ENCODE data around the gene DAP.
A peak's percentile ranks its signal among the peaks of the same experiment; 100 is the strongest.

The DAP gene

DNA sequence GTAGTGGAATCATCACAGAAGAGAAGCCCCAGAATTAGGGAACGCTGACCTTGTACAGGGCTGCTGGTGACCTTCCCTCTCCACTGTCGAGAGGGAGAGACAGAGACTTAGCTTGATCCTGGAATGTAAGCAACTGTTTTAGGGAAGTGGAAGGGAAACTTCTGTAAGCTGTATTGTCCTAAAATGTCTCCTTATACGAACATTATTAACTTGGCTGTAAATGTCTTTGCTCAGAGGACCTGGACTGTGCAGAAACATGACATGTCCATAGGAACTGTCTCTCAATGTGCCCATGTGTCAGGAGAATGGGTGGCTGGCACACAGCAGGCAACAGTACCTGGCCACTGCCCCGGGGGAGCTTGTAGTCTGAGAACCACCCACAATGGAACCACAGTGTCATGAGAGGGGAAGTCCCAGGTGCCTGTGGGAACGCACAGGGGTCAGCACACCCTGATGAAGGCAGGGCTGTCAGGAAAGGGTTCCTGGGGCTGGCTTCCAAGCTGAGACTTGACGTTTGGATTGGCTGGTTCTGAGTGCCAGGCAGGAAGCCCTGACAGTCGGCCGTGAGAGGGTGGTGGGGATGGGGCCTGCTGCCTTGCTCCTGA lies 34.0 kb downstream of the DAP start:
- Histone ChIP-seq H3K18ac (ENCODE audit: low read length) (no peak overlapping the region), H3K36me3 (ENCODE audit: control insufficient read depth in 1 of 2, insufficient read depth in 2 of 2, low read length in 2 of 2) (peaks cover 24 to 39% of the 10 kb centered on the region in 2 experiments), H4K12ac (ENCODE audit: low read depth, low read length) (no peak overlapping the region), H2AK5ac (ENCODE audit: low read length) (no peak overlapping the region), H3K79me1 (ENCODE audit: low read length) (no peaks in the 10 kb centered on the region), H3K4me1 (ENCODE audit: control insufficient read depth in 1 of 2, insufficient read depth in 2 of 2, low read length in 2 of 2) (peaks cover 0 to 8% of the 10 kb centered on the region in 2 experiments), H3K9me3 (ENCODE audit: insufficient read depth, low read depth, low read length) (no peaks in the 10 kb centered on the region), H3K4ac (ENCODE audit: low read depth, low read length) (no peak overlapping the region), H3K4me2 (ENCODE audit: low read length) (no peak overlapping the region), H3K23ac (ENCODE audit: low read length) (no peak overlapping the region), H2AFZ (ENCODE audit: insufficient read depth, low read length, poor library complexity) (no peak overlapping the region), H3K14ac (ENCODE audit: low read length) (no peak overlapping the region), H3K27ac (ENCODE audit: low read depth, low read length) (no peak overlapping the region), H2BK120ac (ENCODE audit: insufficient read depth, low read length, poor library complexity) (no peak overlapping the region), H3K4me3 (ENCODE audit: low read depth, low read length) (no peak overlapping the region), H2BK5ac (ENCODE audit: low read depth, low read length, poor library complexity) (no peak overlapping the region), H3K9ac (ENCODE audit: low read length) (no peak overlapping the region), H2BK12ac (ENCODE audit: low read length) (no peak overlapping the region), H4K8ac (ENCODE audit: low read depth, low read length) (no peak overlapping the region), H4K91ac (ENCODE audit: low read depth, low read length) (no peak overlapping the region), H3K79me2 (ENCODE audit: control insufficient read depth, insufficient read depth, low read length, poor library complexity) (no peaks in the 10 kb centered on the region), H3K27me3 (ENCODE audit: insufficient read depth, low read length) (no peaks in the 10 kb centered on the region)
- WGBS (ENCODE audit: extremely low coverage, insufficient coverage, insufficient read length): no CpG with 5 or more reads among the region's 8 CpGs
- DNase-seq: no peak

DNA sequence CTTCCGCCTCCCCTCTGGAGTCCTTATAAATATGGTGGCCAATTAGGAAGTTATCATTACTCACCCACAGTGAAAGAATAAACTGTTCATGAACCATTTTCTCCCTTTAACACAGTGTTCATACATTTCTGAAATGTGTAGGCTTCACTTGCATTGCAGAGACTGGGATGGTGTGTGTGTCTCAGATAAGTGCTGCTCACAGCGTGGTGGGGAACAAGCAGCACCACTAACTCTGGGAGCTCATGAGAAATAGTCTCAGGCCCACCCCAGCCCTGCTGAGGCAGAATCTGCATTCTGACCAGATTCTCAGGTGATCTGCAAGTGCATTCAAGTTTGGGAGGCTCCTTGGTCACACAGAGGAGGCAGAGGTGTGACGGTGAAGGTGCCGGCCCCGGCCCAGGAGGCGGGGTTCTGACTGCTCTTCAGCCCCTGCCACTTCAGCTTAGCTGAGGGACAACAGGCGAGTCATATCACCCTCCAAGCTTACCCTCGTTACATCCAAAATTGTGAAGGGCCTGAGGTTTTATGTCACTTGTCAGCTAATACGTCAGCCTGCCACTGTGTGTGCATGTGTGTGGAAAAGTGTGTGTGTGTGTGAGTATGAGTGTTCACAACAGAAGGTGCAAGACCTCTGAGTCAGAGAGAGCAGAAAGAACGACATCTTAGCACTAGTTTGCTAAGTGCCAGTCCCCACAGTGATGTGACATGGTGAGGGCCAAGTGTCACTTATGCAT lies 34.7 kb downstream of the DAP start:
- Histone ChIP-seq H2BK120ac (ENCODE audit: insufficient read depth, low read length, poor library complexity) (no peak overlapping the region), H3K79me1 (ENCODE audit: low read length) (no peaks in the 10 kb centered on the region), H3K4ac (ENCODE audit: low read depth, low read length) (no peak overlapping the region), H3K4me1 (ENCODE audit: control insufficient read depth in 1 of 2, insufficient read depth in 2 of 2, low read length in 2 of 2) (peaks cover 0 to 8% of the 10 kb centered on the region in 2 experiments), H3K27ac (ENCODE audit: low read depth, low read length) (no peak overlapping the region), H3K79me2 (ENCODE audit: control insufficient read depth, insufficient read depth, low read length, poor library complexity) (no peaks in the 10 kb centered on the region), H4K91ac (ENCODE audit: low read depth, low read length) (no peak overlapping the region), H3K18ac (ENCODE audit: low read length) (no peak overlapping the region), H3K4me2 (ENCODE audit: low read length) (no peak overlapping the region), H4K12ac (ENCODE audit: low read depth, low read length) (no peak overlapping the region), H2AK5ac (ENCODE audit: low read length) (no peak overlapping the region), H2BK12ac (ENCODE audit: low read length) (no peak overlapping the region), H3K9me3 (ENCODE audit: insufficient read depth, low read depth, low read length) (no peaks in the 10 kb centered on the region), H3K4me3 (ENCODE audit: low read depth, low read length) (no peak overlapping the region), H3K36me3 (ENCODE audit: control insufficient read depth in 1 of 2, insufficient read depth in 2 of 2, low read length in 2 of 2) (peaks cover 19 to 34% of the 10 kb centered on the region in 2 experiments), H3K14ac (ENCODE audit: low read length) (no peak overlapping the region), H2BK5ac (ENCODE audit: low read depth, low read length, poor library complexity) (no peak overlapping the region), H2AFZ (ENCODE audit: insufficient read depth, low read length, poor library complexity) (no peak overlapping the region), H3K23ac (ENCODE audit: low read length) (no peak overlapping the region), H4K8ac (ENCODE audit: low read depth, low read length) (no peak overlapping the region), H3K9ac (ENCODE audit: low read length) (no peak overlapping the region), H3K27me3 (ENCODE audit: insufficient read depth, low read length) (no peaks in the 10 kb centered on the region)
- no peak for DNase-seq
- WGBS (ENCODE audit: extremely low coverage, insufficient coverage, insufficient read length): no CpG with 5 or more reads among the region's 10 CpGs

DNA sequence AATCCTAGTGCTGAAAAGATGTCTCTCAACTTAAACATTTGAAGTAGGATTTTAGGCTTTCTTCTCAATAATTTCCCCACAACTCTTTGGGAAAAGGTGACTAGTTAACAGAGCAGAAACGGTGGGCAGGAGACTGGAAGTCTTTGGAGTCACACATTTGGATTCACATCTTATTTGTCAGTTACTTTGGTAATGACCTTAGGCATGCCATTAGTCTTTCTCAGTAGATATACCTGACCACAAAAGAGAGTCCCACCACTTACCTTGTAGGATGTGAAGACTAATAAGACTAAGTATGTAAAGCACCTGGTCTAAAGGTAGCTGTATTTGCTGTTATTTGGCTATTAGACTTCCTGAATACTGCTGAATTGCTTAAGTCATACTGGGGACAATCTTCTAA lies 35.4 kb downstream of the DAP start:
- Histone ChIP-seq H4K8ac (ENCODE audit: low read depth, low read length) (no peak overlapping the region), H3K4me2 (ENCODE audit: low read length) (no peak overlapping the region), H4K91ac (ENCODE audit: low read depth, low read length) (no peak overlapping the region), H3K36me3 (ENCODE audit: control insufficient read depth in 1 of 2, insufficient read depth in 2 of 2, low read length in 2 of 2) (peaks cover 18 to 39% of the 10 kb centered on the region in 2 experiments), H3K79me1 (ENCODE audit: low read length) (no peaks in the 10 kb centered on the region), H3K9ac (ENCODE audit: low read length) (no peak overlapping the region), H3K23ac (ENCODE audit: low read length) (no peak overlapping the region), H3K18ac (ENCODE audit: low read length) (no peak overlapping the region), H3K9me3 (ENCODE audit: insufficient read depth, low read depth, low read length) (no peaks in the 10 kb centered on the region), H2AFZ (ENCODE audit: insufficient read depth, low read length, poor library complexity) (no peak overlapping the region), H3K79me2 (ENCODE audit: control insufficient read depth, insufficient read depth, low read length, poor library complexity) (no peaks in the 10 kb centered on the region), H3K27me3 (ENCODE audit: insufficient read depth, low read length) (no peaks in the 10 kb centered on the region), H3K14ac (ENCODE audit: low read length) (no peak overlapping the region), H2BK120ac (ENCODE audit: insufficient read depth, low read length, poor library complexity) (no peak overlapping the region), H2BK5ac (ENCODE audit: low read depth, low read length, poor library complexity) (no peak overlapping the region), H2AK5ac (ENCODE audit: low read length) (no peak overlapping the region), H3K4me3 (ENCODE audit: low read depth, low read length) (no peak overlapping the region), H3K4ac (ENCODE audit: low read depth, low read length) (no peak overlapping the region), H3K27ac (ENCODE audit: low read depth, low read length) (no peak overlapping the region), H4K12ac (ENCODE audit: low read depth, low read length) (no peak overlapping the region), H3K4me1 (ENCODE audit: control insufficient read depth in 1 of 2, insufficient read depth in 2 of 2, low read length in 2 of 2) (peaks cover 0 to 8% of the 10 kb centered on the region in 2 experiments), H2BK12ac (ENCODE audit: low read length) (no peak overlapping the region)
- WGBS (ENCODE audit: extremely low coverage, insufficient coverage, insufficient read length): no CpG with 5 or more reads among the region's 1 CpG
- DNase-seq: no peak

DNA sequence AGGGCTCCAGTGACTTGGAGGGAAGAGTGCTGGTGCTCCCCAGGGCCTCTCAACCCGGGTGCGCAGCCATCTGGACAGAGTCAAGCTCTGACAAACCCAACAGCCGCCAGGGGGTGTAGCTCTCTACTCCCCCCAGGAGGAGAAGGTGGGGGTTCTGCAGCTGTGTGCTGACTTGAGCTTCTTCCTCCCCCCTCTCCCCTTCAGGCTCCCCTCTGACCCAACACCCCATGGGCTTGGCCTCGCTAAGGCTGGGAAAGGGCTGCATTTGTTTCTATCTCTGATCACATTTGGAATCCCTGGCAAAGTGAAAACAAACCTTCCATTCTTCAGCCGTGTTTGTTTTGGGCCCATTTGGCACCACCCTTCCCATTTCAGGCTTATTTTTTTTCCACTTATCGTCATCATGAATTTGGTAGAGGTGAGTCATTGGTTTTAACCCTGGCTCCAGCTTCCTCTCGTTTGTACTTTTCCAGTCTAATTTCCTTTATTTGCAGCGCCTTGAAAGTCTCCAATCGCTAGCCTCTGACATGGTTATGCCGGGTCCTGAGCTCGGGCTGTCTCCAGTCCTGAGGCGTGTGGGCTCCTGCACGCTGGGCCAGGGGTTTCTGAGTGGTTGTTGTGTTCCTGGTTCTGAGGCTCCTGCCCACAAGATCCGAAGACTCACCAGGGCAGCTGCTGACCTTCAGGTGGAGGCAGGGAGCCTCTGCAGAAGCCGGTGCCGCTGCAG lies 36.1 kb downstream of the DAP start:
- Histone ChIP-seq H3K36me3 (ENCODE audit: control insufficient read depth in 1 of 2, insufficient read depth in 2 of 2, low read length in 2 of 2) (peaks cover 18 to 44% of the 10 kb centered on the region in 2 experiments), H2AK5ac (ENCODE audit: low read length) (no peak overlapping the region), H4K8ac (ENCODE audit: low read depth, low read length) (no peak overlapping the region), H4K12ac (ENCODE audit: low read depth, low read length) (no peak overlapping the region), H3K18ac (ENCODE audit: low read length) (peak overlapping the region; percentile 46), H3K79me1 (ENCODE audit: low read length) (no peaks in the 10 kb centered on the region), H3K9ac (ENCODE audit: low read length) (no peak overlapping the region), H3K79me2 (ENCODE audit: control insufficient read depth, insufficient read depth, low read length, poor library complexity) (no peaks in the 10 kb centered on the region), H2BK5ac (ENCODE audit: low read depth, low read length, poor library complexity) (no peak overlapping the region), H3K14ac (ENCODE audit: low read length) (no peak overlapping the region), H3K23ac (ENCODE audit: low read length) (no peak overlapping the region), H3K4ac (ENCODE audit: low read depth, low read length) (no peak overlapping the region), H3K4me3 (ENCODE audit: low read depth, low read length) (no peak overlapping the region), H3K27me3 (ENCODE audit: insufficient read depth, low read length) (no peaks in the 10 kb centered on the region), H4K91ac (ENCODE audit: low read depth, low read length) (no peak overlapping the region), H3K4me1 (ENCODE audit: control insufficient read depth in 1 of 2, insufficient read depth in 2 of 2, low read length in 2 of 2) (peaks cover 0 to 8% of the 10 kb centered on the region in 2 experiments), H2AFZ (ENCODE audit: insufficient read depth, low read length, poor library complexity) (no peak overlapping the region), H2BK120ac (ENCODE audit: insufficient read depth, low read length, poor library complexity) (no peak overlapping the region), H2BK12ac (ENCODE audit: low read length) (no peak overlapping the region), H3K4me2 (ENCODE audit: low read length) (no peak overlapping the region), H3K9me3 (ENCODE audit: insufficient read depth, low read depth, low read length) (no peaks in the 10 kb centered on the region), H3K27ac (ENCODE audit: low read depth, low read length) (no peak overlapping the region)
- DNase-seq: no peak
- no CpG with 5 or more reads among the region's 16 CpGs for WGBS (ENCODE audit: extremely low coverage, insufficient coverage, insufficient read length)

Data from trophoblast cell (in vitro differentiated cells and primary cell).